ENCODE data around the gene TXNRD2. TPM values are rescaled to one million over a fixed set of nuclear protein-coding genes. Genes with fewer than 3 reads are reported as not detected.

Gene TXNRD2
- total RNA-seq, 1 experiment from 2014 or later, result 23.0 TPM

DNA sequence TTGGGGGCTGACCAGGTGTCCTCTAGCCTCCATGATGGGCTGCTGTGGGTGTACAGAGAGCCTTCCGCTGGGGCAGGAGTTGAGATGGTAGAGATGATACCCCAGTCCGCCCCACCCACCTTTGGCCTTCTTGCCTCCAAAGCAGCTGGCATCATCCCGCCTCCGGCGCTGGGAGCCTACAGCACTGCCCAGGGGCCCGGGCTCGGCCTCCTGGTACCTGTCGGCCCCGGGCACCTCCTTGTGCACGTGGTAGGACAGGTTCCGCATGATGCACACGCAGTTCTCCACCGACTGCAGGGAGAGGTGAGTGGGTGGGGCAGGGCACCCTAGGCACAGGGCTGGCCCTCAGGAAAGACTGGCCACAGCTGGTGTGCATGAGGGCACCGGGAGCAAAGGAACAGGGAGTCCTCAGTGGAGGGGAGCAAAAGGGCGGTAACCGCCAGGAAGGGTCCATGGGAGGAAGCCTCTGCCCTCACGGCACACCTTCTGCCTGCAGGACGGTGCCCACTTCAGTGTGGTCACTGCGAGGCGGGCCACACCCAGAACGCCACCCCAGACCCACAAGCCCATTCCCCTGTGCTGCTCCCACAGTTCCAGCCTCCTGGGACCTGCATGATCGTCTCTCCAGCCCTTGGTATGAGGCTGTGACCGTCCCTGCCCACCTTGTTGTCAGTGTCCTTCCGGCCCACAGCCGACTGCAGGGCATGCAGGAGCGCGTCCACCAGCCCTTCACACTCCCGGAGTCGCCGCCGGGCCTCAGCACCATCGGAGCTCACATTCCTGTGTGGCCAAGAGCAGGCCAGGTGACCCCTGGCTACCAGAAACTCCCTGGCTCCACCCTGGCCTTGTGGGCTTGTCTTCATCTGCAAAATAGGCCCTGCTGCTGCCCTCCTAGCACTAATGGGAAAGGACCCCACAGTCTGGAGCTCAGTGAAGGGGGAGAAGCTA is 36.0 kb upstream of the TXNRD2 start:
- ATAC-seq, result no peak
- intact Hi-C loops (cut with micrococcal nuclease), result no loop called here
- POLR2A ChIA-PET (ENCODE audit: unreplicated experiment), result no interaction called here
- H3K27ac ChIP-seq (ENCODE audit: low read length), result no peak overlapping the region
- H3K36me3 ChIP-seq (ENCODE audit: low read depth, low read length), result no peaks in the 10 kb centered on the region
- no peaks in the 10 kb centered on the region for H3K27me3 ChIP-seq (ENCODE audit: low read length)
- CTCF ChIA-PET, result no interaction called here
- H3F3A ChIP-seq (ENCODE audit: low read length, unreplicated experiment), result no peaks in the 10 kb centered on the region
- peaks cover 9% of the 10 kb centered on the region; the same call in 1 of the 2 replicates for H3K4me1 ChIP-seq (ENCODE audit: insufficient read depth, low read length)
- H3K9me2 ChIP-seq (replicated peaks; ENCODE audit: low read length), result no peaks in the 10 kb centered on the region
- H2AFZ ChIP-seq (ENCODE audit: low read length), result no peak overlapping the region
- no peak overlapping the region for H3K9ac ChIP-seq (ENCODE audit: low read length)
- H3K4me3 ChIP-seq (ENCODE audit: low read length), result no peak overlapping the region
- no peak overlapping the region for H3K4me2 ChIP-seq (ENCODE audit: low read length)
- no TSS peak for BruUV-seq (replicated peaks)
- TF ChIP-seq, protein P1, sequence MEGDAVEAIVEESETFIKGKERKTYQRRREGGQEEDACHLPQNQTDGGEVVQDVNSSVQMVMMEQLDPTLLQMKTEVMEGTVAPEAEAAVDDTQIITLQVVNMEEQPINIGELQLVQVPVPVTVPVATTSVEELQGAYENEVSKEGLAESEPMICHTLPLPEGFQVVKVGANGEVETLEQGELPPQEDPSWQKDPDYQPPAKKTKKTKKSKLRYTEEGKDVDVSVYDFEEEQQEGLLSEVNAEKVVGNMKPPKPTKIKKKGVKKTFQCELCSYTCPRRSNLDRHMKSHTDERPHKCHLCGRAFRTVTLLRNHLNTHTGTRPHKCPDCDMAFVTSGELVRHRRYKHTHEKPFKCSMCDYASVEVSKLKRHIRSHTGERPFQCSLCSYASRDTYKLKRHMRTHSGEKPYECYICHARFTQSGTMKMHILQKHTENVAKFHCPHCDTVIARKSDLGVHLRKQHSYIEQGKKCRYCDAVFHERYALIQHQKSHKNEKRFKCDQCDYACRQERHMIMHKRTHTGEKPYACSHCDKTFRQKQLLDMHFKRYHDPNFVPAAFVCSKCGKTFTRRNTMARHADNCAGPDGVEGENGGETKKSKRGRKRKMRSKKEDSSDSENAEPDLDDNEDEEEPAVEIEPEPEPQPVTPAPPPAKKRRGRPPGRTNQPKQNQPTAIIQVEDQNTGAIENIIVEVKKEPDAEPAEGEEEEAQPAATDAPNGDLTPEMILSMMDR (conservative IDR thresholded peaks at IDR 0.05; ENCODE audit: low read depth, low read length), result no peak
- TF ChIP-seq EZH2phosphoT487 (IDR thresholded peaks at IDR 0.05; ENCODE audit: borderline replicate concordance, low read length) (no peak), EZH2 (IDR thresholded peaks at IDR 0.05; ENCODE audit: low read length, unreplicated experiment) (no peak)
- H4K20me1 ChIP-seq (ENCODE audit: low read length), result no peaks in the 10 kb centered on the region
- no peaks in the 10 kb centered on the region for H3K9me3 ChIP-seq (ENCODE audit: low read length)
- no peak for DNase-seq
- H3K79me2 ChIP-seq (ENCODE audit: low read length), result no peaks in the 10 kb centered on the region

- no peak overlapping the region for H3K4me2 ChIP-seq (ENCODE audit: low read length)
- no peaks in the 10 kb centered on the region for H3K27me3 ChIP-seq (ENCODE audit: low read length)
- no peak overlapping the region for H2AFZ ChIP-seq (ENCODE audit: low read length)
- H3K79me2 ChIP-seq (ENCODE audit: low read length), result no peaks in the 10 kb centered on the region
- no TSS peak for BruUV-seq (replicated peaks)
- no peak for ATAC-seq
- H3K9me2 ChIP-seq (replicated peaks; ENCODE audit: low read length), result no peaks in the 10 kb centered on the region
- no peaks in the 10 kb centered on the region for H3K9me3 ChIP-seq (ENCODE audit: low read length)
- CTCF ChIA-PET, result no interaction called here
- H4K20me1 ChIP-seq (ENCODE audit: low read length), result no peaks in the 10 kb centered on the region
- no peak overlapping the region for H3K27ac ChIP-seq (ENCODE audit: low read length)
- TF ChIP-seq EZH2 (IDR thresholded peaks at IDR 0.05; ENCODE audit: low read length, unreplicated experiment), result no peak
- TF ChIP-seq, protein P1 (conservative IDR thresholded peaks at IDR 0.05; ENCODE audit: low read depth, low read length), result no peak
- no peak for TF ChIP-seq EZH2phosphoT487 (IDR thresholded peaks at IDR 0.05; ENCODE audit: borderline replicate concordance, low read length)
- POLR2A ChIA-PET (ENCODE audit: unreplicated experiment), result no interaction called here
- H3K9ac ChIP-seq (ENCODE audit: low read length), result no peak overlapping the region
- no peak for DNase-seq
- H3K36me3 ChIP-seq (ENCODE audit: low read depth, low read length), result no peaks in the 10 kb centered on the region
- intact Hi-C loops (cut with micrococcal nuclease), result no loop called here
- H3K4me3 ChIP-seq (ENCODE audit: low read length), result no peak overlapping the region
- no peaks in the 10 kb centered on the region for H3F3A ChIP-seq (ENCODE audit: low read length, unreplicated experiment)
- peaks cover 9% of the 10 kb centered on the region; the same call in 1 of the 2 replicates for H3K4me1 ChIP-seq (ENCODE audit: insufficient read depth, low read length)
Measured at GRCh38 chr22:19976671-19977070, 35.1 kb upstream of the TXNRD2 start.

DNA sequence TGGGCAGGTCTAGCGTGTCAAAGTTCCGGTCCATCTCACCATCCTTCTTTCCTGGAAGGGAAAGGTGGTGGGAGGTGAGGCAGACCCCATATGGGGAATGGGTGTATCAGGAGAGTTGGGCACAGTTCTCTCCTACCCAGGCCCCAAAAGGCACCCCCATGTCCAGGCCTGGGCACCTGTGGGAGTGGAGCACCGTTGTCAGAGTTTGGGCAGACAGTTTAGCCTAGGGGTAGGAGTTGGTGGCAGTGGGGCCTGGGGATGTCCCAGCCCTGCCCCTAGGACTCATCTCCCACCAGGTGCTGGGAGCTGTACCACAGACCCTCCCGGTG is 34.1 kb upstream of the TXNRD2 start:
- H3K36me3 ChIP-seq (ENCODE audit: low read depth, low read length), result no peaks in the 10 kb centered on the region
- no TSS peak for BruUV-seq (replicated peaks)
- H3K27ac ChIP-seq (ENCODE audit: low read length), result no peak overlapping the region
- no peaks in the 10 kb centered on the region for H3K79me2 ChIP-seq (ENCODE audit: low read length)
- no peak for ATAC-seq
- no peaks in the 10 kb centered on the region for H4K20me1 ChIP-seq (ENCODE audit: low read length)
- no peaks in the 10 kb centered on the region for H3K9me2 ChIP-seq (replicated peaks; ENCODE audit: low read length)
- peaks cover 9% of the 10 kb centered on the region; the same call in 1 of the 2 replicates for H3K4me1 ChIP-seq (ENCODE audit: insufficient read depth, low read length)
- H2AFZ ChIP-seq (ENCODE audit: low read length), result no peak overlapping the region
- no peaks in the 10 kb centered on the region for H3K27me3 ChIP-seq (ENCODE audit: low read length)
- intact Hi-C loops (cut with micrococcal nuclease), result no loop called here
- no peak overlapping the region for H3K9ac ChIP-seq (ENCODE audit: low read length)
- DNase-seq, result no peak
- TF ChIP-seq, protein P1 (conservative IDR thresholded peaks at IDR 0.05; ENCODE audit: low read depth, low read length), result no peak
- TF ChIP-seq EZH2phosphoT487 (IDR thresholded peaks at IDR 0.05; ENCODE audit: borderline replicate concordance, low read length) (no peak), EZH2 (IDR thresholded peaks at IDR 0.05; ENCODE audit: low read length, unreplicated experiment) (no peak)
- H3K4me3 ChIP-seq (ENCODE audit: low read length), result no peak overlapping the region
- ChIA-PET POLR2A (ENCODE audit: unreplicated experiment) (no interaction called here), CTCF (no interaction called here)
- no peaks in the 10 kb centered on the region for H3K9me3 ChIP-seq (ENCODE audit: low read length)
- no peaks in the 10 kb centered on the region for H3F3A ChIP-seq (ENCODE audit: low read length, unreplicated experiment)
- no peak overlapping the region for H3K4me2 ChIP-seq (ENCODE audit: low read length)

All from PC-3 (cell line).